ENCODE data around the gene ZNF548.
"Not testable (repeated sequence)": the region's sequence is repeated elsewhere in the genome, so short reads cannot be mapped to it uniquely, and the experiment has no call there.

ZNF548 gene

GRCh38 chr19:57389730-57390598 is at the start of gene ZNF548:
ZNF548 (plus strand) TSS chr19:57389854; CDS start chr19:57390100, 246 bp downstream.
- DNase-seq = peak; percentile 98 to 99

- DNase-seq = no peak
These were observed 47.1 kb upstream of the ZNF548 start for GRCh38 chr19:57342582-57342981.

- no peak for DNase-seq
These were observed 41.5 kb upstream of the ZNF548 start for GRCh38 chr19:57348136-57348535.

GRCh38 chr19:57350877-57351805 is 38.5 kb upstream of the ZNF548 start, which contains the start of gene ZNF304:
ZNF304 (plus strand) TSS chr19:57351271; CDS start chr19:57351665, 394 bp downstream.
- peak; percentile 87 to 96 for DNase-seq

GRCh38 chr19:57351867-57352266 is 37.8 kb upstream of the ZNF548 start:
- DNase-seq = no peak

GRCh38 chr19:57355916-57356315 is 33.7 kb upstream of the ZNF548 start:
- no peak for DNase-seq

GRCh38 chr19:57357406-57357805 is 32.2 kb upstream of the ZNF548 start:
- no peak for DNase-seq

- DNase-seq = no peak
These were observed 30.4 kb upstream of the ZNF548 start for GRCh38 chr19:57359300-57359699.

GRCh38 chr19:57362419-57362818 is 27.2 kb upstream of the ZNF548 start:
- no peak for DNase-seq

- DNase-seq = peak; percentile 98 to 99
These were observed 26.5 kb upstream of the ZNF548 start, which contains the start of the genes TRAPPC2B and ZNF547 for GRCh38 chr19:57362997-57363687. TRAPPC2B (plus strand) TSS chr19:57363551; CDS start chr19:57364834, 1,283 bp downstream. ZNF547 (plus strand) TSS chr19:57363551; CDS start chr19:57368556, 5,005 bp downstream.

- no peak for DNase-seq
These were observed 25.9 kb upstream of the ZNF548 start for GRCh38 chr19:57363688-57364181.

- DNase-seq = no peak
These were observed 22.9 kb upstream of the ZNF548 start for GRCh38 chr19:57366776-57367175.

GRCh38 chr19:57374179-57374578 is 15.5 kb upstream of the ZNF548 start:
- DNase-seq = no peak

- DNase-seq = not testable (repeated sequence)
These were observed 15.0 kb upstream of the ZNF548 start for GRCh38 chr19:57374647-57375046.

- no peak for DNase-seq
These were observed 13.5 kb upstream of the ZNF548 start for GRCh38 chr19:57376151-57376550.

- no peak for DNase-seq
These were observed 12.0 kb upstream of the ZNF548 start for GRCh38 chr19:57377498-57378146.

- DNase-seq = no peak
These were observed 8.7 kb upstream of the ZNF548 start for GRCh38 chr19:57380923-57381322.

GRCh38 chr19:57382806-57383488 is 6.7 kb upstream of the ZNF548 start:
- no peak for DNase-seq

GRCh38 chr19:57389194-57389729 is 392 bp upstream of the ZNF548 start:
- DNase-seq = no peak

GRCh38 chr19:57395710-57396109 is 6.1 kb downstream of the ZNF548 start:
- DNase-seq = no peak

GRCh38 chr19:57398868-57399267 is 9.2 kb downstream of the ZNF548 start:
- DNase-seq = no peak
